Measurements from ENCODE around the gene ACAP2. TPM values are rescaled to one million over a fixed set of nuclear protein-coding genes. Genes with fewer than 3 reads are reported as not detected.

Gene ACAP2
- total RNA-seq, 1 experiment from 2014 or later: 42.0 TPM

DNA sequence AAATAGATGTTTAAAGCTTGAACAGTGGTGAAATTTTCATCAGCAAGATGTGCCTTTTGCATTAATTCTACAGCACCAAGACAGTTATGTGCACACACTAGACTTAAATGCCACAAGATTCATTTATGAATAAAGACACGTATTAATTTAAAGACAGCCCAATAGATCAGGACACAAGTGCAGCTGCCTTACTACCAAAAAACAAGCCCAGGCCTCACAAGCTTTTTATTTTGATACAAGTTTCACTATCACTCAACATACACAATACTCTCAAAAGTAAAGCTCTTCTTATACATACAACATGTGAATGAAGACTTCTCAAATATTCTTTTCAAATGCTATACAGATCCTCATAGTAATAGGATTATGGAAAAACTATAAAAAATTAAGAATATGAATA is 2.4 kb downstream of the ACAP2 start (continued):
- TF ChIP-seq, protein P1, sequence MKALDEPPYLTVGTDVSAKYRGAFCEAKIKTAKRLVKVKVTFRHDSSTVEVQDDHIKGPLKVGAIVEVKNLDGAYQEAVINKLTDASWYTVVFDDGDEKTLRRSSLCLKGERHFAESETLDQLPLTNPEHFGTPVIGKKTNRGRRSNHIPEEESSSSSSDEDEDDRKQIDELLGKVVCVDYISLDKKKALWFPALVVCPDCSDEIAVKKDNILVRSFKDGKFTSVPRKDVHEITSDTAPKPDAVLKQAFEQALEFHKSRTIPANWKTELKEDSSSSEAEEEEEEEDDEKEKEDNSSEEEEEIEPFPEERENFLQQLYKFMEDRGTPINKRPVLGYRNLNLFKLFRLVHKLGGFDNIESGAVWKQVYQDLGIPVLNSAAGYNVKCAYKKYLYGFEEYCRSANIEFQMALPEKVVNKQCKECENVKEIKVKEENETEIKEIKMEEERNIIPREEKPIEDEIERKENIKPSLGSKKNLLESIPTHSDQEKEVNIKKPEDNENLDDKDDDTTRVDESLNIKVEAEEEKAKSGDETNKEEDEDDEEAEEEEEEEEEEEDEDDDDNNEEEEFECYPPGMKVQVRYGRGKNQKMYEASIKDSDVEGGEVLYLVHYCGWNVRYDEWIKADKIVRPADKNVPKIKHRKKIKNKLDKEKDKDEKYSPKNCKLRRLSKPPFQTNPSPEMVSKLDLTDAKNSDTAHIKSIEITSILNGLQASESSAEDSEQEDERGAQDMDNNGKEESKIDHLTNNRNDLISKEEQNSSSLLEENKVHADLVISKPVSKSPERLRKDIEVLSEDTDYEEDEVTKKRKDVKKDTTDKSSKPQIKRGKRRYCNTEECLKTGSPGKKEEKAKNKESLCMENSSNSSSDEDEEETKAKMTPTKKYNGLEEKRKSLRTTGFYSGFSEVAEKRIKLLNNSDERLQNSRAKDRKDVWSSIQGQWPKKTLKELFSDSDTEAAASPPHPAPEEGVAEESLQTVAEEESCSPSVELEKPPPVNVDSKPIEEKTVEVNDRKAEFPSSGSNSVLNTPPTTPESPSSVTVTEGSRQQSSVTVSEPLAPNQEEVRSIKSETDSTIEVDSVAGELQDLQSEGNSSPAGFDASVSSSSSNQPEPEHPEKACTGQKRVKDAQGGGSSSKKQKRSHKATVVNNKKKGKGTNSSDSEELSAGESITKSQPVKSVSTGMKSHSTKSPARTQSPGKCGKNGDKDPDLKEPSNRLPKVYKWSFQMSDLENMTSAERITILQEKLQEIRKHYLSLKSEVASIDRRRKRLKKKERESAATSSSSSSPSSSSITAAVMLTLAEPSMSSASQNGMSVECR (CRISPR knock-in tag; IDR thresholded peaks at IDR 0.05; ENCODE audit: borderline replicate concordance): no peak
- TF ChIP-seq E2F4 (CRISPR knock-in tag; IDR thresholded peaks at IDR 0.05; ENCODE audit: borderline replicate concordance, low read depth) (no peak), SMAD3 (CRISPR knock-in tag; IDR thresholded peaks at IDR 0.05; ENCODE audit: borderline replicate concordance) (no peak), ZMAT4 (CRISPR knock-in tag; IDR thresholded peaks at IDR 0.05) (no peak), NFYB (CRISPR knock-in tag; conservative IDR thresholded peaks at IDR 0.05; ENCODE audit: low read depth) (no peak), AFF4 (CRISPR knock-in tag; IDR thresholded peaks at IDR 0.05; ENCODE audit: borderline replicate concordance) (no peak), ZBTB21 (CRISPR knock-in tag; IDR thresholded peaks at IDR 0.05; ENCODE audit: borderline replicate concordance) (no peak), GTF2I (CRISPR knock-in tag; conservative IDR thresholded peaks at IDR 0.05) (no peak), FOXP1 (CRISPR knock-in tag; IDR thresholded peaks at IDR 0.05; ENCODE audit: borderline replicate concordance) (no peak)

GRCh38 chr3:195438371-195438770 is 4.4 kb downstream of the ACAP2 start:
- Mint-ChIP-seq H3K4me3 (no peak overlapping the region), H3K27ac (no peak overlapping the region), H3K9me3 (no peaks in the 10 kb centered on the region), H3K4me1 (peaks cover 22% of the 10 kb centered on the region), H3K27me3 (ENCODE audit: low read depth) (no peaks in the 10 kb centered on the region), H3K36me3 (no peaks in the 10 kb centered on the region)
- no peak for ATAC-seq
- POLR2A ChIA-PET: interaction anchor here (0.7 kb wide), 1 partner anchor 131 kb away, joined by 3 read pairs; no protein-coding TSS in a partner anchor
- DNase-seq (ENCODE audit: low spot score): no peak
- CTCF ChIA-PET: no interaction called here
- no peak for TF ChIP-seq NFE2L1 (CRISPR knock-in tag; IDR thresholded peaks at IDR 0.05)
- no peak for TF ChIP-seq ZNF121 (CRISPR knock-in tag; IDR thresholded peaks at IDR 0.05)
- TF ChIP-seq NR1H2 (CRISPR knock-in tag; IDR thresholded peaks at IDR 0.05): no peak
- no peak for TF ChIP-seq ZNF281 (CRISPR knock-in tag; IDR thresholded peaks at IDR 0.05)
- no peak for TF ChIP-seq RORB (CRISPR knock-in tag; IDR thresholded peaks at IDR 0.05)
- no peak for TF ChIP-seq GRHL2 (CRISPR knock-in tag; IDR thresholded peaks at IDR 0.05; ENCODE audit: insufficient replicate concordance, severe bottlenecking)
- TF ChIP-seq ZNF219 (CRISPR knock-in tag; IDR thresholded peaks at IDR 0.05; ENCODE audit: borderline replicate concordance): no peak
- TF ChIP-seq, protein P2, sequence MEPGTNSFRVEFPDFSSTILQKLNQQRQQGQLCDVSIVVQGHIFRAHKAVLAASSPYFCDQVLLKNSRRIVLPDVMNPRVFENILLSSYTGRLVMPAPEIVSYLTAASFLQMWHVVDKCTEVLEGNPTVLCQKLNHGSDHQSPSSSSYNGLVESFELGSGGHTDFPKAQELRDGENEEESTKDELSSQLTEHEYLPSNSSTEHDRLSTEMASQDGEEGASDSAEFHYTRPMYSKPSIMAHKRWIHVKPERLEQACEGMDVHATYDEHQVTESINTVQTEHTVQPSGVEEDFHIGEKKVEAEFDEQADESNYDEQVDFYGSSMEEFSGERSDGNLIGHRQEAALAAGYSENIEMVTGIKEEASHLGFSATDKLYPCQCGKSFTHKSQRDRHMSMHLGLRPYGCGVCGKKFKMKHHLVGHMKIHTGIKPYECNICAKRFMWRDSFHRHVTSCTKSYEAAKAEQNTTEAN (CRISPR knock-in tag; IDR thresholded peaks at IDR 0.05): no peak
- TF ChIP-seq ATF6 (CRISPR knock-in tag; IDR thresholded peaks at IDR 0.05): no peak
- TF ChIP-seq SMAD3 (CRISPR knock-in tag; IDR thresholded peaks at IDR 0.05; ENCODE audit: borderline replicate concordance): no peak
